GM19372 (cell line): ENCODE data around the gene INSYN2A.

Source experiments
- ATAC-seq: cut with Tn5 transposase; IDR thresholded peaks from one replicate; pipeline ENCODE4 v1.9.1; 2021; ENCODE audit warnings: mild to moderate bottlenecking, low read depth, moderate library complexity; ENCODE audit not compliant: unreplicated experiment

Gene INSYN2A

DNA sequence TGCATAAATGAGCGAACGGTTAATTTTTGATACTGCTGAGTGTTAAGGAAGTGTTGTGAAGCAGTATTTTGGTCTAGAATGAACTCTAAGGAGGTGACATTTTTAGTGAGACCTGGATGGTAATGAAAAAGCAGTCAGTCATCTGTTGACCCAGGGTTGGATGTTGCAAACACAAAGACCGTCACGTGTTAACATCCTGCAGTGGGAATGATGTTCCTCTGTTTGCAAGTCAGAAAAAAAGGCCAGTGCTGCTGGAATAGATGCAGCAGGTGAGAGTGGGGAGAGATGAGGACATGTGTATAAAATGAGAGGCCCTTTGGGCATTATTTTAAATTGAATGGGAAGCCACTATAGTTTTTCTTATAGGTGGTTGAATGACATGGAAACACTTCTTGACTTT lies 39.3 kb downstream of the INSYN2A start:
- no peak for ATAC-seq

DNA sequence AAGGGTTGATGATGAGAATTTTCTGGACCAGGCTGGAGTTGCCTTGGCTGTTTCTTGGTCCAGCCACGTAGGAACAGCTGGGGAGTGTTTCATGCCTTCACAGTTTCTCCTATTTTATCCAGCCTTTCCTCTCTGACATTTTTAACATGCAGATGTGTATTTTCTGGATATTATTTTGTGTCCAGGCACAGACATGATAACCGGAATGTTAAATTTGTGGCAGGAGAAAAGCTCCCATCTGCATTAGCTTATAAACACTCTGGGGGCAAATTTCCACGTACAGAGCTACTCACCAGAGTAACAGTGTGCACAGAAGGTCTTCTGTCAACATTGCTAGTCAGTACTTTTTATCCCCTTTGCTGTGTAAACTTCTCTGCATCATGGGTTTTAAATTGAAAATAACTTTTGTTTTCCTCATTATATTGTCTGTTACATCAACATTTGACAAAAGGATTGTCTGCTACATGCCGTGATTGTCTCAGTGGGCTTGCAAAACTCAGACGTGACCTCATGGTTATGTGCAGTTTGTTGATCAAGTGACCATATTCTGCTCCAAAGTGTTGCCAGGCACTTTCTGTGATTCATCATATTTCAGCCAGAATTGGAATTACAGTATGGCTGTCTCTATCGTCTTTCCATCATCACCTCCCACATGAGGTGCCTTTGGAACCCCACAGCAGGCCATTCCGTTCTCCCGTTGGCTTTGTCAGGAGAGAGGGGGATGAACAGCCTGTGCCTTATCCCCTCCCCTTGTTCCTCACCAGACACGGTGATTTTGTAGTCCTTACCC lies 41.4 kb downstream of the INSYN2A start:
- no peak for ATAC-seq

- ATAC-seq = no peak
Measured at GRCh38 chr10:127153181-127153580, 43.2 kb downstream of the INSYN2A start.

- ATAC-seq = no peak
Measured at GRCh38 chr10:127151981-127152699, 44.3 kb downstream of the INSYN2A start.

DNA sequence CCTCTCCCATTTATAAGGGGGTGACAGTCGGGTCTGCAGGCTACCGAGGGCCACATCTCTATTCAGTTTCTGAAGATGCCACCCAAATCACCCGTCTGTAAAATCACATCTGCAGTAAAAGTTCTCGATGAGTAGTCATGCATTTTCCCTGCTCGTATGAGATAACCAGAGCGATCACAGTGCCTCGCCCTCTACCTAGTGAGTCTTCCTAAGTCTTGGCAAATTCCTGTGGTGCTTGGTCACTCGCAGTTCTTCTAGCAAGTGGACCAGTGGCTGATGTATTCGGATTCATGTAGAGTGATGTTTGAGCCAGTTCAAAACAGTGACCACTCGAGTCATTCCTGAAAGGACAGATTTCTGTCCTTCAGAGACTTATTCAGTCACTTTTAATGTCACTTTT lies 44.9 kb downstream of the INSYN2A start:
- ATAC-seq = no peak

- ATAC-seq = no peak
Measured at GRCh38 chr10:127150136-127150535, 46.3 kb downstream of the INSYN2A start.

DNA sequence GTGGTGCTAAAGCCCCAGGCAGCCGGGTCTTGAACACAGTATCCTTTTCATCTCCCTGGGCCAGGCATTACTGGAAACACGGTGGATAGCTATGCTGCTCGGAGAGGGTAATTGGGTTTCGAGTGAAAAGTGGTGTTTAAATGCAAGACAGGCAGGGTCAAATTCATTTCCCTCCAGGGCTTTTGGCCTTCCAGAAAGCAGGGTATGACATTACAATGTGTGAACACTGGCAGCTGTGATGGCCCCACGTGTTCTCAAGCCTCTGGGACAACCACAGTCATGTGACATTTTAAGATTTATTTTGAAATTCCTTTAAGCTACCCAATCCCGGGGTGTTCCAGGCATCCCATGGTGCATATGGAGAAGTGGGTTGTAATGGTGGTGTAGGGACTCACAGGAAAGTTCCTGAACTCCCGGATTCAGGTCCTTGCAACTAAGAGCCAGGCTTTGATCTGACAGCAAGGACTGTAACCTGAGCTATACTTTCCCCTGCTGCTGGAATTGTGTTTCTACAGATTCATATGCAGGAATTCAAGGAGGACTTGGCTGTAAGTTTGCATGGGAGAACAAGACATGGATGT lies 46.8 kb downstream of the INSYN2A start:
- no peak for ATAC-seq

DNA sequence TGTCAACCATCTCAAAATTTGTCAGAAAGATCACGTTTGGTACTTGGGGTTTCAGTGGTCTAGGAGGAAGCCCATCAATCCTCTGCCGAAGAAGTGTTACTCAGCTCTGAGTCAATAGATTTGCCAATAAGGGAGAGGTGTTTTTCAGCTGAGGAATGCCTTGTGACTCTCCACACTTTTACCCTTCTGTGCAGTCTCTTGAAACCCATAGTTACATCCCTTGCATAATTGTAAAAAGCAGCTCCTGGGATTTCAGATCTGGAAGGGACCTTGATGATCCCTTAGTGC lies 47.5 kb downstream of the INSYN2A start:
- no peak for ATAC-seq

- no peak for ATAC-seq
Measured at GRCh38 chr10:127148066-127148932, 48.1 kb downstream of the INSYN2A start.

DNA sequence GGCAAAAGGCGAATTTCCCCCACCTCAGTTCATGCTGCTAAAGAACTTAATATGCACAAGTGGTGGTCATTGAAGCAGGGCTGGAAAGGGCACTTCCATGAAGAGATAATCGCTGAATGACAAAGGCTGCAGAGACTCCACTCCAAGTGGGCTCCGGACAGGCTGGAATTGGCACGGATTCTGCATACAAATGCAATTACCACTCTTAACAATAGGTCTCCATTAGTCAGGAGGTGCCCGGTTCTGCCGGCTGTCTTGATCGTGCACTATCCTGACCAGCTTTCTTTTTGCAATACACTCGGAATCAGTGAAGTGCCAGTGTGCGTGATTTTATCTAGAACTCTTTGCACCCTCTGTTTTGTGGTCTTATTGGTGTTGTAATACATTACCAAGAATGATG lies 49.7 kb downstream of the INSYN2A start:
- ATAC-seq = no peak
